Nephron (organoid): ENCODE measurements around the gene PMM2.
A peak's percentile ranks its signal among the peaks of the same experiment; 100 is the strongest.
"Not testable (repeated sequence)": the region's sequence is repeated elsewhere in the genome, so short reads cannot be mapped to it uniquely, and the experiment has no call there.

Experiments used
- H3K27ac Mint-ChIP-seq, 3 experiments: 2 replicates each; pipeline ENCODE4 v1.8.0; 2020; ENCODE audit warnings: mixed read lengths in 3 of 3, mild to moderate bottlenecking in 2 of 3, moderate library complexity in 1 of 3
- H3K27me3 Mint-ChIP-seq: 2 replicates; pipeline ENCODE4 v1.8.0; 2021; ENCODE audit warnings: low read depth, mild to moderate bottlenecking, moderate library complexity, mixed read lengths
- H3K36me3 Mint-ChIP-seq: 2 replicates; pipeline ENCODE4 v1.8.0; 2020; ENCODE audit warnings: low read depth, mixed read lengths
- H3K4me1 Mint-ChIP-seq: 2 replicates; pipeline ENCODE4 v1.8.0; 2020; ENCODE audit warnings: mixed read lengths
- H3K4me3 Mint-ChIP-seq, 3 experiments: 2 replicates each; pipeline ENCODE4 v1.8.0; 2020; ENCODE audit warnings: mild to moderate bottlenecking in 3 of 3, mixed read lengths in 3 of 3, moderate library complexity in 2 of 3
- H3K9me3 Mint-ChIP-seq: 2 replicates; pipeline ENCODE4 v1.8.0; 2020; ENCODE audit warnings: mixed read lengths
- TF ChIP-seq, protein P1 (sequence below), 3 experiments: fragments of 200-600 bp; sonication (generic); IDR thresholded peaks; one replicate each; pipeline ENCODE4 v1.5.0; 2021; ENCODE audit warnings: antibody characterized with exemption in 3 of 3; ENCODE audit not compliant: unreplicated experiment in 3 of 3

Gene PMM2

DNA sequence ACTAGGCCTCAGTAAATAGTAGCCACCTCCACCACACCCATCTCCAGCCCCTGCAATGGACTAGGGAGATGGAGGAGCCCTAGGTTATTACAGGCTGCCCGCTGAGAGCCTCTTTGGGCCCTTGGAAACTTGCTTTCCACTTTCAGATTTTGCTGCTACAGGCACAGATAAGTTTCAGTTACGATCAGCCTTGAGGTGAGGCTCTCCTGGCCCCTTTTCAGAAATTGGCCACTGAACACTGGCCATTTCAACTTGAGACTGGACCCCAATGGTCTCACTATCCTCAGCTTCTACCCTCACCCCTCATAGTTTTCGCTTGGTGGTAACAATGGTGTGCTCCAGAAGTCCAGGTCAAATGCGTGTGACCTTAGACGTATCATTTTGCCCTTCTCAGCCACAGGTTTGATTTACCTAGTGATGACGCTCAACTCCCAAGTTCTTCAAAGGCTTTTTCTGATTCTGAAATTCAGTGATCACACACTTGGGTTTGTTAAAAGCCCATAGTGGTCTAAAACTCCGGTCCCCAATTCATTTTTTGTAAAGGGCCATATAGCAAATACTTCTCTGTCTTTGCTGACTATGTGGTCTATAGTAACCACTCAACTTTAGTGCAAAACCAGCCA is 1.0 kb downstream of the PMM2 start:
- H3K9me3 Mint-ChIP-seq = no peaks in the 10 kb centered on the region
- H3K27me3 Mint-ChIP-seq = no peaks in the 10 kb centered on the region
- H3K4me1 Mint-ChIP-seq = peaks cover 24% of the 10 kb centered on the region
- TF ChIP-seq, protein P1, sequence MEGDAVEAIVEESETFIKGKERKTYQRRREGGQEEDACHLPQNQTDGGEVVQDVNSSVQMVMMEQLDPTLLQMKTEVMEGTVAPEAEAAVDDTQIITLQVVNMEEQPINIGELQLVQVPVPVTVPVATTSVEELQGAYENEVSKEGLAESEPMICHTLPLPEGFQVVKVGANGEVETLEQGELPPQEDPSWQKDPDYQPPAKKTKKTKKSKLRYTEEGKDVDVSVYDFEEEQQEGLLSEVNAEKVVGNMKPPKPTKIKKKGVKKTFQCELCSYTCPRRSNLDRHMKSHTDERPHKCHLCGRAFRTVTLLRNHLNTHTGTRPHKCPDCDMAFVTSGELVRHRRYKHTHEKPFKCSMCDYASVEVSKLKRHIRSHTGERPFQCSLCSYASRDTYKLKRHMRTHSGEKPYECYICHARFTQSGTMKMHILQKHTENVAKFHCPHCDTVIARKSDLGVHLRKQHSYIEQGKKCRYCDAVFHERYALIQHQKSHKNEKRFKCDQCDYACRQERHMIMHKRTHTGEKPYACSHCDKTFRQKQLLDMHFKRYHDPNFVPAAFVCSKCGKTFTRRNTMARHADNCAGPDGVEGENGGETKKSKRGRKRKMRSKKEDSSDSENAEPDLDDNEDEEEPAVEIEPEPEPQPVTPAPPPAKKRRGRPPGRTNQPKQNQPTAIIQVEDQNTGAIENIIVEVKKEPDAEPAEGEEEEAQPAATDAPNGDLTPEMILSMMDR (IDR thresholded peaks at IDR 0.05; ENCODE audit: unreplicated experiment in 3 of 3) = no peak
- H3K36me3 Mint-ChIP-seq = peaks cover 17% of the 10 kb centered on the region
- H3K4me3 Mint-ChIP-seq = peak overlapping the region; percentile 90 to 97 (median 95)
- H3K27ac Mint-ChIP-seq = peak overlapping the region; percentile 67 to 79 (median 72)

- TF ChIP-seq, protein P1 (IDR thresholded peaks at IDR 0.05; ENCODE audit: unreplicated experiment in 3 of 3) = no peak
- H3K4me1 Mint-ChIP-seq = peaks cover 22% of the 10 kb centered on the region
- no peaks in the 10 kb centered on the region for H3K27me3 Mint-ChIP-seq
- peaks cover 34% of the 10 kb centered on the region for H3K36me3 Mint-ChIP-seq
- no peaks in the 10 kb centered on the region for H3K9me3 Mint-ChIP-seq
- no peak overlapping the region for H3K27ac Mint-ChIP-seq
- peak overlapping the region in 1 of 3 experiments; percentile 15 for H3K4me3 Mint-ChIP-seq
Observed at GRCh38 chr16:8801701-8802100, 4.1 kb downstream of the PMM2 start.

DNA sequence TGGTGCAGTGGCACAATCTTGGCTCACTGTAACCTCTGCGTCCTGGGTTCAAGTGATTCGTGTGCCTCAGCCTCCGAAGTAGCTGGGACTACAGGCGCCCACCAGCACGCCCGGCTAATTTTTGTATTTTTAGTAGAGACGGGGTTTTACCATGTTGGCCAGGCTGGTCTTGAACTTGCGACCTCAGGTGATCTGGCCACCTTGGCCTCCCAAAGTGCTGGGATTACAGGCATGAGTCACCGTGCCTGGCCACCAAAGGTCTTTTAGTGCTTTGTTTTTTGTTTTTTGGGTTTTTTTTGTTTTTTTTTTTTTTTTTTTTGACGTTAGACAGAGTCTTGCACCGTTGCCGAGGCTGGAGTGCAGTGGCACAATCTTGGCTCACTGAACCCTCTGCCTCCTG is 6.1 kb downstream of the PMM2 start:
- H3K36me3 Mint-ChIP-seq = peaks cover 48% of the 10 kb centered on the region
- H3K4me3 Mint-ChIP-seq, H3K27me3 Mint-ChIP-seq, H3K27ac Mint-ChIP-seq, H3K9me3 Mint-ChIP-seq, H3K4me1 Mint-ChIP-seq: not testable (repeated sequence)

- Mint-ChIP-seq H3K36me3 (peaks cover 53% of the 10 kb centered on the region), H3K27me3 (no peaks in the 10 kb centered on the region), H3K27ac (no peak overlapping the region), H3K9me3 (no peaks in the 10 kb centered on the region), H3K4me1 (peaks cover 2% of the 10 kb centered on the region), H3K4me3 (no peak overlapping the region)
- TF ChIP-seq, protein P1 (IDR thresholded peaks at IDR 0.05; ENCODE audit: unreplicated experiment in 3 of 3) = no peak
Observed at GRCh38 chr16:8804313-8804712, 6.7 kb downstream of the PMM2 start.

DNA sequence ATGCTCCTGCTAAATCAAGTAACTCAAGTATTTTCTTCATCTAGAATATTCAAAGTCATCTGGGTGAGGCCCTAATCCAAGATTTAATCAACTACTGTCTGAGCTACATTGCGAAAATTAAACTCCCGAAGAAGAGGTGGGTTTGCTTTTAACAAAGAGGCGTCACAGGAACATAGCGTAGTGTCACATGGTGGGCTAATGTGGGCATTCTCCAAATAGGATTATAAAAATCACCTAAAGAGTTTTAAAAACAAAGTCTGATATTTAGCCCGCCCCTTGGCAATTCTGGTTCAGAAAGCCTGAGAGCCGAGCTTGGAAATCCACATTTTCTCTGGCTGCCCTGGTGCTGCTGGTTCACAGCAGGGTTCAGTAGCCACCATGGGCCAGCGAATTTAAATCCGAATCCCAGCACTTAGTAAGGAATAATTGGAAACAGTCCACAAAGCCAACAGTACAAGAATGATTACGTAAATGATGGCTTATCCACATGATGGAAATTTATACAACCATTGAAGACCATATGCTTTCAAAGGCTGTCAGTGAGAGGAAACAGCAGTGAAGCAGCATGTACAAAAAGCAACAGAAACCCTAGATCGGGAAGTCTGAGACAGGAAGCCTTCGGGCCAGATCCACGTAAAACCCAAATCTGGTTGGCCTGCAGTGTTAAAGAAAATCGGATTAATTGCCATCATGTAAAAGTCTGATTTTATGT is 8.8 kb downstream of the PMM2 start:
- Mint-ChIP-seq H3K9me3 (no peaks in the 10 kb centered on the region), H3K4me1 (no peaks in the 10 kb centered on the region), H3K27ac (no peak overlapping the region), H3K36me3 (peaks cover 65% of the 10 kb centered on the region), H3K27me3 (no peaks in the 10 kb centered on the region), H3K4me3 (no peak overlapping the region)
- TF ChIP-seq, protein P1 (IDR thresholded peaks at IDR 0.05; ENCODE audit: unreplicated experiment in 3 of 3) = no peak

DNA sequence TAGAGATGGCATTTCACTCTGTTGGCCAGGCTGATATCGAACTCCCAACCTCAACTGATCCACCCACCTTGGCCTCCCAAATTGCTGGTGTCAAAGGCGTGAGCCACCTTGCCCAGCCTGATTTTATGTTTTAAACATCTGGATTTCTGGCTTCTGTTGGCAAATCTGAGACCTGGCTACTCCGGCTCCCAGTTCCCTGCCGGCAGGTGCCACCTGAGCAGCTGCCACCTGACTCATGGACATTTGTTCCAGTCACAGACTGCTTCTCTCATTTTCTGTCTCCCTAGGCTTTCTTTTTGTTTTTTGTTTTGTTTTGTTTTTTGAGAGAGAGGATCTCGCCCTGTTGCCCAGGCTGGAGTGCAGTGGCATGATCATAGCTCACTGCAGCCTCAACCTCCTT is 9.6 kb downstream of the PMM2 start:
- TF ChIP-seq, protein P1 (IDR thresholded peaks at IDR 0.05; ENCODE audit: unreplicated experiment in 3 of 3) = no peak
- H3K27me3 Mint-ChIP-seq = no peaks in the 10 kb centered on the region
- no peak overlapping the region for H3K27ac Mint-ChIP-seq
- H3K36me3 Mint-ChIP-seq = peaks cover 62% of the 10 kb centered on the region
- no peaks in the 10 kb centered on the region for H3K4me1 Mint-ChIP-seq
- no peak overlapping the region for H3K4me3 Mint-ChIP-seq
- no peaks in the 10 kb centered on the region for H3K9me3 Mint-ChIP-seq
